Anterior cingulate cortex (tissue), 58 donors: ENCODE data around the gene FAM78A.

Experiments used
- DNase-seq, 58 donors: peaks; one replicate each; lab custom pipeline; 2025; lab: John Stamatoyannopoulos, UW

FAM78A gene

GRCh38 chr9:131282688-131283422, 6.5 kb upstream of the FAM78A start:
- DNase-seq: peak in 4 of 58 donors; percentile 19 to 60 (median 29)

DNA sequence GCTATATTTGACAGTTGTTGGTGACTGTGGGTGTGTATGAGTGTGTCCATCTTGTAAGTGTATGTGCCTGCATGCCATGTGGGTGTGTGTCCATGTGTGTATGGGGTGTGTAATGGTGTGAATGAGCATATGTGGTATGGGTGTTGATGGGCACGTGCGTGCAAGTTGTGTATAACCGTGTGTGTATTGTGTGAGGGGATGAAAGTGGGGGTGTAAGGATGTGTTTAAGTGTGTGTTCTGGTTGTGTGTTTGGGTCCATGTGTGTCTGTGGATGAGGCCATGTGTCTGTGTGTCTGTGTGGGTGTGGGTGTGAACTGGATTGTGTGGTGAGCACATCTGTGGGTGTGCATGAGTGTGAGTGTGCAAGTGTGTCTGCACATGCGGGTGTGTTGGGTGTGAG, 5.9 kb upstream of the FAM78A start:
- no peak for DNase-seq

DNA sequence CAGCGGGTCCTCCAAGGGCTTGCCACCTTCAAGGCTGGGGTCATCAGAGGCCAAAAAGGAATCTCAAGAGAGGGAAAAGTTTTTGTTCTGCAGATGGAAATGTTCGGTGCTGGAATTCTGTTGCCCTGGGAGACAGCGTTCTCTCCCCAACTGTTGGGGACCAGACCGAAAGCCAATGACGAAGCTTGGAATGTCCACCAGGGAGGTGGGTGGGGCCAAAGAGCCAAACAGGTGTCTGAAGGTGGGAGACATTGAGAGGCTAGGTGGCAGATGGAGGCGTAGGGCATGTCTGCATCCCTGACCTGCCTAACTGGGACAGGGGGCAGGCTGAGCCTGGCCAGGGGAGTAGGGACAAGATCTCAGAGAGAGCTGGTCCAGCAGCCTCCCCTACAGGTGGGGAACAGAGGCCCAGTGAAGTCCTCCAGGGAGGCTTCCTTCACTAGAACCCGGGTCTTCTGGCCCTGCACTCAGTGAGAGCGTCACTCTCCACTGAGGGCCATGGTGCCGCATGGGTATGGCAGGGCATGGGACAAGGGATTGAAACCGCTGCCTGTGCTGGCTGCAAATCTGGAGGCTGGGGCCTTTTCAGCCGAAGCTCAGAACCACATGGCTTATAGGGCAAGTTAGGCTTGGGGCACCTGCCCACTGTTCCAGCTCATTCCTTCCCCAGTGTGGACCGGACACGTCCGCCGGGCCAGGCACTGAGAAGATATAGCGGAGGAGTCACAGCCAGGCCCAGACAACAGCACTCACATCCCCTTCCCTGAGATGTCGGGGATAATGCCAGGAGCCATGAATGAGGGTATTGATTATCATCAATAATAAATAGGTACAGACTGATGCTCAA, 5.0 kb upstream of the FAM78A start:
- DNase-seq: no peak

- no peak for DNase-seq
Observed at GRCh38 chr9:131280660-131281059, 4.3 kb upstream of the FAM78A start.

- DNase-seq: peak in 16 of 58 donors; percentile 13 to 69 (median 36)
Observed at GRCh38 chr9:131279863-131280570, 3.7 kb upstream of the FAM78A start.

- DNase-seq: no peak
Observed at GRCh38 chr9:131279196-131279862, 3.0 kb upstream of the FAM78A start.

DNA sequence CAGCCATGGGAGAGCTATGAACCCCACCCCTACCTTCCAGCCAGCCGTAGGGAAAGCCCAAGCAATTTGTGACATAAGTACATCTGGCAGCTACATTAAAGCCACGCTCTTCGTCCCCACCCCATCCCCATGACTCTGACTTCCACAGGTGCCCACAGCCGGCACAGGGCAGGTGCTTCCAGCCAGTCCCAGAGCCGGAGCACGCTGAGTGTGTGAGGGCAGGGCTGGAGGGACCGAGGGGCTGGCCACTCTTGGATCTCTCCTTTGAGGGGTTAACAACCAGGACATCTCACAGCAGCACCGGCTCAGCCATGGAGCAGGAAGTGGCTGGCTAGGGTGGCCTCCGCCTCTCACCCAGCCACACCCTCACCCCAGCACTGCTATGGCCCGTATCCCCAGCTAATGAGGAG, 2.4 kb upstream of the FAM78A start:
- no peak for DNase-seq

GRCh38 chr9:131277910-131278701, 1.8 kb upstream of the FAM78A start:
- DNase-seq: peak in 57 of 58 donors; percentile 29 to 92 (median 78)

- DNase-seq: no peak
Observed at GRCh38 chr9:131277287-131277909, 1.1 kb upstream of the FAM78A start.

GRCh38 chr9:131276891-131277286, 579 bp upstream of the FAM78A start:
- no peak for DNase-seq

DNA sequence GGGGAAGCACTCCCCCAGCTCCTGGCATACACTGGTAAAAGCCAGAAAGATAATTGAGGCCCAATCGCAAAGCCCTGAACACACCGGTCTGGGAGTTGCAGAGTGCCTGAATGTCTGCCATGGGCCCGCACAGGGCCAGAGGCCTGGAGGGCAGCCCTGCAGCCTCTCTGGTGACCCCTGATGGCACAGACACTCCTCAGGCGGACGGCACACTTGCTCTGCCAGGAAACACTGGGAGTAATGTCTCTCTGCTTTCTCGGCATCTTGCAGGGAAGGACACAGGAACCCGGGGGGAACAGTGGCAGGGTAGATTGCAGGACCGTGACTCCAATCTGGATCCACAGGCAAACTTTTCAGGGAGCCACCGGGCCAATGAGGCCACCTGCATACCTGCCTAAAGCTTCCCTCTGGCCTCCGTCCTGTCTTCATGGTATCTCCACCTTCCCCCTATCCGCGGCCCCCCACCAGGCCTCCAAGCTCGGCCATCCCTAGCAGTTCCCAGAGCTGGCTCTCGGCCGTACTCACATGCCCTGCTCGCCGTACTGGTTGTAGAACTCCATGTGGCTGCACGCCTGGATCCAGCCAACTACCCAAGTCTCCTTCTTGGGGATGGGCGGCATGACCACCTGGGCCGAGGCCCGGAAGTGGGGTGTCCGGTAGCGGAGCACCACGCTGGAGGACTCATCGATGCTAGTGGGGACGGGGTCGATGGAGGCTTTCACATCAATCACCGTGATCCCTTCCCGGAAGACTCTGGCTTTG, 797 bp downstream of the FAM78A start:
- DNase-seq: peak in 2 of 58 donors; percentile 20 to 22

- peak in 3 of 58 donors; percentile 19 to 24 (median 19) for DNase-seq
Observed at GRCh38 chr9:131274674-131275331, 1.5 kb downstream of the FAM78A start.

GRCh38 chr9:131273856-131274673, 2.2 kb downstream of the FAM78A start:
- DNase-seq: no peak

DNA sequence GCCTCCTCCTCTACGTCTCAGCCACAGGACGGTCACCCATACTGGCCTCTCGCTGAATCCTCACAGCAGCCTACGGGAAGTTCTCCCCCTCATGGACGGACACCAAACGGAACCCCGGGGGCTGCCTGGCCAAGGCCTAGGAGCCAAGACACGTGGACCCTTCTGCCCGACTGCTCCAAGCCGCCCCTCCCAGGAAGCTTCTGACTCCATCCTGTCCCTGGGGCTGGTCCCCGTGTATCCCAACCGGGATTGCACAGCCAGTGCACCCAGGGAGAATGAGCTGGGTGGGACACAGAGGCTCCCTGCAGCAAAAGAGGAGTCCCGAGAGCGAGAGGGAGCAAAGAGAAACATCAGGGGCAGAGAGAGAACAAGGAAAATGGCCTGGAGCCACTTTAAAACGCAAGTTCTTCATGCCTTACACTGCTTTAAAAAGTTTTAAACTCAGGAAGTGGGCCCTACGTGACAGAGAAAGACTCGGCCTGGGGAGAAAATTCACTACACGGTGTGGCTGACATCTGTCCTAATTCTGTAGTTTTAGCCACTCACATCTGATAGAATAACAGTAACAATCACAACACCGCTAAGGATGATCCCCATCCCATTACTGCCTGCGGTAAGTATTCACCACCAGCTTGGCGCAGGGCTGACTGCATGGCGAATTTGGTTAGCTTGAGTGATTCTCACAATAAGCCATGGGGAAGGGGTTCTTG, 3.0 kb downstream of the FAM78A start:
- DNase-seq: peak in 1 of 58 donors; percentile 11

GRCh38 chr9:131272212-131272611, 4.1 kb downstream of the FAM78A start:
- no peak for DNase-seq

DNA sequence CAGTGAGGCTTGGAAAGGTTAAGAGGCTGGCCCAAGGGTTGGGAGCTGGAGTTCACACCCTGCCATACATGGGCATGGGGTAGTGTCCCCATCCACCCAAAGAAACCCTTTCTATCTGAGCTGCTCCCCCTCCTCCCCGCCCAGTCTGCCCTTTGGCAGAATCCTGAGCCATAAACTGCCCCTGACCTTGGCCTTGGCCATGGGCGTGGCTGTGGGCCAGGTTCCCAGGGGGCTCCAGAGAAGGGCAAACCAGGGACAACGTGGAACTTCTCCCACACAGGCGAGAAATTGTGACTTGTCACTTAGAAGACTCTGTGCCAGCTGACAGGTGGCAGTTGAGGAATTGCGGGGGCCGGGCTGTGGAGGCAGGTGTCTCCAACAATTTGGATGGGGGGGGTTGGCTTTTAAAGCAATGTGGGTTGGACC, 4.8 kb downstream of the FAM78A start:
- peak in 17 of 58 donors; percentile 12 to 65 (median 33) for DNase-seq
